ENCODE results near the gene ALDH16A1. TPM values are rescaled to one million over a fixed set of nuclear protein-coding genes. Genes with fewer than 3 reads are reported as not detected.
A peak's percentile ranks its signal among the peaks of the same experiment; 100 is the strongest.

Gene ALDH16A1
- total and polyA plus RNA-seq, 2 of the 4 experiments (the other 2 are of a cell fraction), result 10.4 to 12.9 TPM

DNA sequence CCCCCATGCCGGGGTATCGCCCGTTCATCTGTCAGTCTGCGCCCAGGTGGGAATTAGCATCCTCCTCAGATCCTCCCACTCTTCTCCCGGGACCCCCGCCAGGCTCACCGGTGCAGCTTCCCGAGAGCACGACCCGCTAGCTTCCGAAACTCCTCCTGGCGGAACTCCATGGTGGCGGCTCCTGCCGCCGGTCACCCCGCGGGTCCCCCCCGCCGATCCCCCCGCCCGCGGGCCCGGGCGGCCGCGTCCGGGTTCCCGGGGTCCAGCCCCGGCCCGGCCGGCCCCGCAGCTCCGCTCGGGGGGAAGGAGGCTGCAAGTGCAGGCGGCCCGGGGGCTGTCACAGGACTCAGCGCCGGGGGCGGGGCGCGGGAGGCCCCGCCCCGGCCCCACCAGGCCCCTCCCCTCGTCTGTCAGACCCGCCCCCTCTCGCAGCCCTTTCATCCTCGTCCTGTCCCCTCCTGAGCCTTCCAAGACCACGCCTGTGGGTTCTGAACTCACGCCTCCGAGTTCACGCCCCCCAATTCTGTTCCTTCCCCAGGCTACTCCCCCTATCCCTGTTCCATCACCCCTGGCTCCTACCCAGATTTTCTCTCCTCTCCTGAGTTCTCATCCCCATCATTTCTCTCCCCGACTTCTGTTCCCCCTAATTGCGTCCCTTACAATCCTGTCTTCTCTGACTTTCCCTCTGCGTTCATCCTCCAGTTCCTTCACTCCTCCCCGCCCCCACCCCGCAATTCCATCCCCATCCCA lies 11.6 kb upstream of the ALDH16A1 start, which contains the start of gene SLC17A7:
Gene SLC17A7, minus strand, starts transcription at position 318 of the 750 bp plus-strand sequence. Its CDS starts 148 bp downstream, at position 170.
- Histone ChIP-seq H3K4me3 (ENCODE audit: insufficient read depth, low read depth, low read length) (no peak within 1 kb of the TSS), H3K18ac (ENCODE audit: low read depth, low read length) (no peak within 1 kb of the TSS), H3K79me1 (ENCODE audit: low read depth in 1 of 2, low read length in 2 of 2) (no peaks in the 10 kb centered on the region), H3K4me1 (ENCODE audit: control insufficient read depth, insufficient read depth, low read length) (no peaks in the 10 kb centered on the region), H3K14ac (replicated peaks; ENCODE audit: low read depth, low read length) (no peak within 1 kb of the TSS), H3K27ac (ENCODE audit: insufficient read depth, low read length) (no peak within 1 kb of the TSS), H3K4me2 (ENCODE audit: low read depth, low read length) (peak within 1 kb of the TSS; percentile 34), H4K20me1 (ENCODE audit: insufficient read depth, low read length) (peaks cover 3% of the 10 kb centered on the region; the same call in 1 of the 2 replicates), H2AK5ac (ENCODE audit: low read depth, low read length) (no peak within 1 kb of the TSS), H4K91ac (ENCODE audit: insufficient read depth, low read depth, low read length) (no peak within 1 kb of the TSS), H3K36me3 (ENCODE audit: control insufficient read depth, insufficient read depth, low read length) (no peaks in the 10 kb centered on the region), H2BK5ac (ENCODE audit: low read depth, low read length, poor library complexity, severe bottlenecking) (no peak within 1 kb of the TSS), H3K23ac (ENCODE audit: low read depth, low read length) (no peak within 1 kb of the TSS; the same call in 1 of the 2 replicates), H2BK20ac (ENCODE audit: low read depth, low read length) (no peak within 1 kb of the TSS), H2BK120ac (ENCODE audit: low read depth, low read length) (no peak within 1 kb of the TSS), H4K8ac (ENCODE audit: low read depth in 2 of 2, low read length in 2 of 2) (no peak within 1 kb of the TSS), H2BK15ac (ENCODE audit: low read depth, low read length) (no peak within 1 kb of the TSS), H3K27me3 (ENCODE audit: control insufficient read depth, insufficient read depth, low read length) (peaks cover 59% of the 10 kb centered on the region), H3K9me1 (ENCODE audit: insufficient read depth, low read length) (peaks cover 3% of the 10 kb centered on the region; the same call in 1 of the 2 replicates), H3K9ac (ENCODE audit: low read depth, low read length) (no peak within 1 kb of the TSS), H4K5ac (ENCODE audit: low read depth, low read length) (no peak within 1 kb of the TSS), H3K56ac (ENCODE audit: extremely low read depth, insufficient read depth, low read length) (no peak within 1 kb of the TSS), H2AK9ac (replicated peaks; ENCODE audit: low read depth, low read length, poor library complexity) (peak within 1 kb of the TSS; percentile 45), H3K9me3 (ENCODE audit: control insufficient read depth, insufficient read depth, low read length) (no peaks in the 10 kb centered on the region; the same call in 1 of the 2 replicates), H2AFZ (replicated peaks; ENCODE audit: low read length, poor library complexity) (peak within 1 kb of the TSS; percentile 87), H3K4ac (ENCODE audit: low read depth, low read length) (no peak within 1 kb of the TSS)
- DNase-seq (no peak), ATAC-seq (ENCODE audit: low read depth) (no peak)
- POLR2A ChIA-PET (ENCODE audit: unreplicated experiment), result no interaction called here
- in situ Hi-C loops (cut with MboI; ENCODE audit: low sequenced_read_pairs), result loop anchor here (10.0 kb wide), 1 partner anchor 47 kb away; no protein-coding TSS in a partner anchor
- CTCF ChIA-PET, result no interaction called here
- 9% methylated on average over 19 of the region's 56 CpGs; no CpG with 5 or more reads in 1 of the 2 experiments for WGBS, 2 experiments (ENCODE audit: extremely low coverage in 2 of 2, insufficient read length in 1 of 2)
- BruUV-seq (replicated peaks), result no TSS peak
- dilution Hi-C loops (cut with HindIII; ENCODE audit: low sequenced_read_pairs, unreplicated experiment), result no loop called here
- intact Hi-C loops (cut with micrococcal nuclease), result no loop called here
- TF ChIP-seq MAFK (IDR thresholded peaks at IDR 0.05; ENCODE audit: low read depth, low read length) (no peak), NFE2L2 (IDR thresholded peaks at IDR 0.05; ENCODE audit: low read depth, low read length) (no peak), BHLHE40 (IDR thresholded peaks at IDR 0.05; ENCODE audit: low read depth, low read length) (no peak), CEBPB (IDR thresholded peaks at IDR 0.05; ENCODE audit: low read depth, low read length) (no peak)

Measured in IMR-90 (cell line).